ENCODE data around the gene IMMP2L. TPM values are rescaled to one million over a fixed set of nuclear protein-coding genes. Genes with fewer than 3 reads are reported as not detected.

IMMP2L gene
- total and polyA plus RNA-seq, 2 of the 8 experiments (the other 6 are each of a cell fraction or from before 2014, with no cell fraction given), result 2.3 to 10.1 TPM

- Histone ChIP-seq H3K4me1 (replicated peaks in 1 of 4; ENCODE audit: control insufficient read depth in 3 of 4, insufficient read depth in 4 of 4, low read length in 3 of 4) (peaks cover 0 to 4% (median 0%) of the 10 kb centered on the region in 4 experiments; a peak in 2 of 7 replicates), H2AK5ac (ENCODE audit: low read depth, low read length) (no peak overlapping the region), H2BK12ac (ENCODE audit: low read depth, low read length) (no peak overlapping the region), H2BK5ac (ENCODE audit: low read depth, low read length) (no peak overlapping the region), H3K9me3 (ENCODE audit: insufficient read depth in 2 of 2, low read depth in 1 of 2, low read length in 1 of 2) (no peaks in the 10 kb centered on the region), H4K8ac (ENCODE audit: extremely low read depth, insufficient read depth, low read length) (no peak overlapping the region), H3K4ac (replicated peaks; ENCODE audit: insufficient read length, low read depth, low read length) (no peak overlapping the region), H3K23ac (ENCODE audit: insufficient read length) (no peak overlapping the region), H3K18ac (ENCODE audit: extremely low read depth, low read length) (no peak overlapping the region), H2BK120ac (replicated peaks; ENCODE audit: low read depth, low read length) (no peak overlapping the region), H3K79me2 (ENCODE audit: control insufficient read depth in 1 of 2, insufficient read depth in 2 of 2, low read length in 2 of 2) (no peaks in the 10 kb centered on the region; a peak in 1 of 4 replicates), H4K5ac (ENCODE audit: insufficient read length, low read depth, low read length) (no peak overlapping the region), H2BK20ac (ENCODE audit: low read length) (no peak overlapping the region), H3K79me1 (ENCODE audit: low read depth, low read length) (no peaks in the 10 kb centered on the region), H3K4me3 (ENCODE audit: extremely low read depth in 1 of 4, insufficient read depth in 2 of 4, low read depth in 3 of 4, low read length in 4 of 4) (no peak overlapping the region), H4K91ac (replicated peaks; ENCODE audit: insufficient read length, low read length) (no peak overlapping the region), H3K9ac (replicated peaks in 1 of 4; ENCODE audit: extremely low read depth in 1 of 4, low read depth in 3 of 4, low read length in 3 of 4) (no peak overlapping the region), H3K14ac (ENCODE audit: insufficient read length) (no peak overlapping the region), H3K56ac (replicated peaks; ENCODE audit: insufficient read length, low read depth, low read length) (no peak overlapping the region), H2AFZ (ENCODE audit: low read length) (no peak overlapping the region), H2BK15ac (ENCODE audit: low read length) (no peak overlapping the region), H3K4me2 (ENCODE audit: insufficient read depth in 1 of 2, low read depth in 2 of 2, low read length in 2 of 2) (no peak overlapping the region), H3K36me3 (ENCODE audit: control insufficient read depth in 2 of 4, insufficient read depth in 4 of 4, low read length in 3 of 4) (no peaks in the 10 kb centered on the region), H3K27me3 (replicated peaks in 1 of 4; ENCODE audit: control insufficient read depth in 3 of 4, extremely low read depth in 1 of 4, insufficient read depth in 3 of 4, low read length in 3 of 4) (peaks cover 0 to 1% (median 0%) of the 10 kb centered on the region in 4 experiments; a peak in 1 of 7 replicates), H4K20me1 (replicated peaks in 1 of 2; ENCODE audit: control insufficient read depth in 1 of 2, insufficient read depth in 2 of 2, low read length in 2 of 2) (no peaks in the 10 kb centered on the region), H3K23me2 (ENCODE audit: low read depth, low read length) (no peaks in the 10 kb centered on the region), H3K27ac (ENCODE audit: low read depth, low read length) (no peak overlapping the region)
- POLR2A ChIA-PET (ENCODE audit: partially characterized antibody), result no interaction called here
- FAIRE-seq (no peak), DNase-seq (ENCODE audit: low read depth in 1 of 2, low spot score in 2 of 2) (no peak)
- WGBS, 2 experiments (ENCODE audit: extremely low coverage in 1 of 2, insufficient coverage in 1 of 2, insufficient read length in 1 of 2, insufficient replicate concordance in 2 of 2, low coverage in 1 of 2, low lambda C conversion rate in 2 of 2, missing lambda C conversion rate in 1 of 2), result 96% methylated on average over 1 of the region's 1 CpG; no CpG with 5 or more reads in 1 of the 2 experiments
- CTCF ChIA-PET (ENCODE audit: partially characterized antibody), result no interaction called here
- TF ChIP-seq HDAC6 (IDR thresholded peaks at IDR 0.05; ENCODE audit: low read depth, low read length) (no peak), RFX5 (IDR thresholded peaks at IDR 0.05; ENCODE audit: borderline replicate concordance, low read depth, low read length) (no peak), RNF2 (IDR thresholded peaks at IDR 0.05; ENCODE audit: borderline replicate concordance, low read depth, low read length, missing control alignments, poor library complexity, severe bottlenecking) (no peak), SIN3A (conservative IDR thresholded peaks at IDR 0.05 in 1 of 2, IDR thresholded peaks at IDR 0.05 in 1 of 2; ENCODE audit: low read depth in 1 of 2, low read length in 2 of 2) (no peak), CBX5 (IDR thresholded peaks at IDR 0.05; ENCODE audit: low read depth, low read length) (no peak), HDAC2 (IDR thresholded peaks at IDR 0.05; ENCODE audit: borderline replicate concordance in 1 of 2, low read depth in 2 of 2, low read length in 2 of 2) (no peak), SP2 (IDR thresholded peaks at IDR 0.05; ENCODE audit: low read length) (no peak), POLR2AphosphoS5 (IDR thresholded peaks at IDR 0.05; ENCODE audit: low read depth, low read length) (no peak), NANOG (IDR thresholded peaks at IDR 0.05; ENCODE audit: insufficient read depth, low read depth, low read length, poor library complexity, severe bottlenecking) (no peak), TCF12 (IDR thresholded peaks at IDR 0.05; ENCODE audit: low read depth, low read length) (no peak)
- TF ChIP-seq, protein P1, sequence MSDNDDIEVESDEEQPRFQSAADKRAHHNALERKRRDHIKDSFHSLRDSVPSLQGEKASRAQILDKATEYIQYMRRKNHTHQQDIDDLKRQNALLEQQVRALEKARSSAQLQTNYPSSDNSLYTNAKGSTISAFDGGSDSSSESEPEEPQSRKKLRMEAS (IDR thresholded peaks at IDR 0.05), result no peak
- TF ChIP-seq, protein P2, sequence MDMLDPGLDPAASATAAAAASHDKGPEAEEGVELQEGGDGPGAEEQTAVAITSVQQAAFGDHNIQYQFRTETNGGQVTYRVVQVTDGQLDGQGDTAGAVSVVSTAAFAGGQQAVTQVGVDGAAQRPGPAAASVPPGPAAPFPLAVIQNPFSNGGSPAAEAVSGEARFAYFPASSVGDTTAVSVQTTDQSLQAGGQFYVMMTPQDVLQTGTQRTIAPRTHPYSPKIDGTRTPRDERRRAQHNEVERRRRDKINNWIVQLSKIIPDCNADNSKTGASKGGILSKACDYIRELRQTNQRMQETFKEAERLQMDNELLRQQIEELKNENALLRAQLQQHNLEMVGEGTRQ (IDR thresholded peaks at IDR 0.05; ENCODE audit: low read length), result no peak
Observed at GRCh38 chr7:110877016-110877415, 685.3 kb downstream of the IMMP2L start.

All from H1 (cell line).